Activated T-helper 1 cell treated with anti-CD3 and anti-CD28 coated beads, Interleukin-12 subunit alpha, Interleukin-12 subunit beta, Interleukin-2, Interleukin-4 antibody, amounts not matched to agents 30 ng/mL and 10 ng/mL and 1 ng/mL, durations not matched to agents 14 hours and 24 hours and 36 hours (primary cell): ENCODE measurements around the gene CALML4. TPM values are rescaled to one million over a fixed set of nuclear protein-coding genes. Genes with fewer than 3 reads are reported as not detected.
"Not testable (repeated sequence)": the region's sequence is repeated elsewhere in the genome, so short reads cannot be mapped to it uniquely, and the experiment has no call there.

Source experiments
- DNase-seq: peaks from one replicate; pipeline ENCODE4 v3.0.0; 2021; ENCODE audit warnings: low spot score
- H3K27ac Mint-ChIP-seq: one replicate; pipeline ENCODE4 v1.8.0; 2021; ENCODE audit warnings: mild to moderate bottlenecking, mixed read lengths
- H3K27me3 Mint-ChIP-seq: one replicate; pipeline ENCODE4 v1.8.0; 2022; ENCODE audit warnings: mild to moderate bottlenecking, moderate library complexity, mixed read lengths; ENCODE audit not compliant: insufficient read depth
- H3K36me3 Mint-ChIP-seq: one replicate; pipeline ENCODE4 v1.8.0; 2021; ENCODE audit warnings: low read depth, mixed read lengths
- H3K4me1 Mint-ChIP-seq: one replicate; pipeline ENCODE4 v1.8.0; 2021; ENCODE audit warnings: low read depth, mixed read lengths
- H3K4me3 Mint-ChIP-seq: one replicate; pipeline ENCODE4 v1.8.0; 2021; ENCODE audit warnings: mild to moderate bottlenecking, moderate library complexity, mixed read lengths
- H3K9me3 Mint-ChIP-seq: one replicate; pipeline ENCODE4 v1.8.0; 2021; ENCODE audit warnings: mixed read lengths
- intact Hi-C: fragments of 100-400 bp; cut with micrococcal nuclease; formaldehyde crosslinking; loops from one replicate; pipeline ENCODE4 v1.15.1; 2024
- total RNA-seq: library from RNA; stranded (reverse); gene quantifications from 2 replicates; pipeline ENCODE4 v1.2.3, GENCODE V29; 2022

CALML4 gene
- total RNA-seq, 1 donor from 2014 or later: 13.1 TPM

GRCh38 chr15:68230157-68231100, 25.3 kb upstream of the CALML4 start:
- no peak for DNase-seq
- intact Hi-C loops: loop anchor here (2.0 kb wide), 1 partner anchor 22 kb away; no protein-coding TSS in a partner anchor
- H3K27ac Mint-ChIP-seq: peak overlapping the region; percentile 96
- peaks cover 8% of the 10 kb centered on the region for H3K36me3 Mint-ChIP-seq
- no peaks in the 10 kb centered on the region for H3K9me3 Mint-ChIP-seq
- no peaks in the 10 kb centered on the region for H3K27me3 Mint-ChIP-seq
- peak overlapping the region; percentile 94 for H3K4me3 Mint-ChIP-seq
- peaks cover 32% of the 10 kb centered on the region for H3K4me1 Mint-ChIP-seq

GRCh38 chr15:68229386-68230156, 24.4 kb upstream of the CALML4 start, which contains the start of gene CLN6:
Gene CLN6 (minus strand): TSS chr15:68229728. CDS start chr15:68229584, 144 bp downstream.
- DNase-seq: peak; percentile 73
- peaks cover 40% of the 10 kb centered on the region for H3K4me1 Mint-ChIP-seq
- peaks cover 14% of the 10 kb centered on the region for H3K36me3 Mint-ChIP-seq
- peak within 1 kb of the TSS; percentile 94 for H3K4me3 Mint-ChIP-seq
- intact Hi-C loops: loop anchor here (1.0 to 2.0 kb wide), 6 partner anchors 21 to 931 kb away; partner anchors contain the start of genes FEM1B, GLCE, PIAS1 and RNU6-1
- peak within 1 kb of the TSS; percentile 96 for H3K27ac Mint-ChIP-seq
- H3K27me3 Mint-ChIP-seq: no peaks in the 10 kb centered on the region
- H3K9me3 Mint-ChIP-seq: no peaks in the 10 kb centered on the region

GRCh38 chr15:68228971-68229385, 23.8 kb upstream of the CALML4 start:
- intact Hi-C loops: loop anchor here (1.0 to 2.0 kb wide), 5 partner anchors 20 to 932 kb away; partner anchors contain the start of genes FEM1B, GLCE, PIAS1 and RNU6-1
- Mint-ChIP-seq H3K27me3 (no peaks in the 10 kb centered on the region), H3K36me3 (peaks cover 15% of the 10 kb centered on the region), H3K4me1 (peaks cover 43% of the 10 kb centered on the region), H3K9me3 (no peaks in the 10 kb centered on the region), H3K27ac (peak overlapping the region; percentile 83), H3K4me3 (peak overlapping the region; percentile 87)
- DNase-seq: no peak

- Mint-ChIP-seq H3K9me3 (no peaks in the 10 kb centered on the region), H3K4me1 (peaks cover 43% of the 10 kb centered on the region), H3K36me3 (peaks cover 15% of the 10 kb centered on the region), H3K27me3 (no peaks in the 10 kb centered on the region), H3K27ac (peak overlapping the region; percentile 83), H3K4me3 (peak overlapping the region; percentile 87)
- intact Hi-C loops: loop anchor here (2.0 kb wide), 2 partner anchors 20 to 932 kb away; partner anchors contain the start of gene GLCE
- no peak for DNase-seq
Measured at GRCh38 chr15:68228143-68228970, 23.2 kb upstream of the CALML4 start.

- intact Hi-C loops: loop anchor here (2.0 kb wide), 2 partner anchors 19 to 933 kb away; partner anchors contain the start of gene GLCE
- H3K4me3 Mint-ChIP-seq: peak overlapping the region; percentile 87
- no peaks in the 10 kb centered on the region for H3K9me3 Mint-ChIP-seq
- H3K4me1 Mint-ChIP-seq: peaks cover 47% of the 10 kb centered on the region
- no peaks in the 10 kb centered on the region for H3K27me3 Mint-ChIP-seq
- no peak overlapping the region for H3K27ac Mint-ChIP-seq
- DNase-seq: no peak
- H3K36me3 Mint-ChIP-seq: peaks cover 19% of the 10 kb centered on the region
Measured at GRCh38 chr15:68227643-68228142, 22.6 kb upstream of the CALML4 start.

- Mint-ChIP-seq H3K4me3 (peak overlapping the region; percentile 15), H3K4me1 (peaks cover 41% of the 10 kb centered on the region), H3K36me3 (peaks cover 19% of the 10 kb centered on the region)
- intact Hi-C loops, H3K27me3 Mint-ChIP-seq, DNase-seq, H3K27ac Mint-ChIP-seq, H3K9me3 Mint-ChIP-seq: not testable (repeated sequence)
Measured at GRCh38 chr15:68225442-68225841, 20.3 kb upstream of the CALML4 start.

- H3K27me3 Mint-ChIP-seq: no peaks in the 10 kb centered on the region
- H3K9me3 Mint-ChIP-seq: no peaks in the 10 kb centered on the region
- intact Hi-C loops: no loop called here
- H3K4me3 Mint-ChIP-seq: peak overlapping the region; percentile 15
- H3K36me3 Mint-ChIP-seq: peaks cover 19% of the 10 kb centered on the region
- H3K4me1 Mint-ChIP-seq: peaks cover 35% of the 10 kb centered on the region
- H3K27ac Mint-ChIP-seq: no peak overlapping the region
- no peak for DNase-seq
Measured at GRCh38 chr15:68224546-68225250, 19.6 kb upstream of the CALML4 start.

GRCh38 chr15:68224108-68224507, 19.0 kb upstream of the CALML4 start:
- intact Hi-C loops: no loop called here
- Mint-ChIP-seq H3K27me3 (no peaks in the 10 kb centered on the region), H3K9me3 (no peaks in the 10 kb centered on the region), H3K4me1 (peaks cover 34% of the 10 kb centered on the region), H3K36me3 (peaks cover 19% of the 10 kb centered on the region), H3K27ac (no peak overlapping the region), H3K4me3 (no peak overlapping the region)
- DNase-seq: no peak

- intact Hi-C loops: no loop called here
- Mint-ChIP-seq H3K27me3 (no peaks in the 10 kb centered on the region), H3K4me1 (peaks cover 27% of the 10 kb centered on the region), H3K4me3 (no peak overlapping the region), H3K36me3 (peaks cover 11% of the 10 kb centered on the region), H3K27ac (no peak overlapping the region), H3K9me3 (no peaks in the 10 kb centered on the region)
- no peak for DNase-seq
Measured at GRCh38 chr15:68223171-68223570, 18.0 kb upstream of the CALML4 start.

- H3K4me1 Mint-ChIP-seq: peaks cover 19% of the 10 kb centered on the region
- H3K27me3 Mint-ChIP-seq, H3K4me3 Mint-ChIP-seq, H3K27ac Mint-ChIP-seq, H3K9me3 Mint-ChIP-seq, intact Hi-C loops, DNase-seq: not testable (repeated sequence)
- peaks cover 15% of the 10 kb centered on the region for H3K36me3 Mint-ChIP-seq
Measured at GRCh38 chr15:68222432-68222743, 17.3 kb upstream of the CALML4 start.

- peaks cover 17% of the 10 kb centered on the region for H3K4me1 Mint-ChIP-seq
- DNase-seq, intact Hi-C loops, H3K27me3 Mint-ChIP-seq, H3K27ac Mint-ChIP-seq, H3K4me3 Mint-ChIP-seq, H3K9me3 Mint-ChIP-seq: not testable (repeated sequence)
- peaks cover 15% of the 10 kb centered on the region for H3K36me3 Mint-ChIP-seq
Measured at GRCh38 chr15:68221530-68222431, 16.6 kb upstream of the CALML4 start.
